ENCODE measurements around the gene DCP1B.

The DCP1B gene

GRCh38 chr12:1927051-1927680, 77.1 kb downstream of the DCP1B start:
- TF ChIP-seq CTCF (IDR thresholded peaks at IDR 0.05; ENCODE audit: low read length, missing control alignments): no peak
- H3K4me3 ChIP-seq (replicated peaks; ENCODE audit: low read depth, low read length): no peak overlapping the region
- DNase-seq (ENCODE audit: low read depth): no peak

- H3K4me3 ChIP-seq (replicated peaks; ENCODE audit: low read depth, low read length): no peak overlapping the region
- no peak for DNase-seq (ENCODE audit: low read depth)
- no peak for TF ChIP-seq CTCF (IDR thresholded peaks at IDR 0.05; ENCODE audit: low read length, missing control alignments)
Observed at GRCh38 chr12:1926251-1926657, 78.0 kb downstream of the DCP1B start.

GRCh38 chr12:1925684-1926006, 78.6 kb downstream of the DCP1B start:
- H3K4me3 ChIP-seq (replicated peaks; ENCODE audit: low read depth, low read length): no peak overlapping the region
- no peak for TF ChIP-seq CTCF (IDR thresholded peaks at IDR 0.05; ENCODE audit: low read length, missing control alignments)
- DNase-seq (ENCODE audit: low read depth): no peak

GRCh38 chr12:1924996-1925683, 79.1 kb downstream of the DCP1B start:
- DNase-seq (ENCODE audit: low read depth): no peak
- TF ChIP-seq CTCF (IDR thresholded peaks at IDR 0.05; ENCODE audit: low read length, missing control alignments): no peak
- H3K4me3 ChIP-seq (replicated peaks; ENCODE audit: low read depth, low read length): no peak overlapping the region

GRCh38 chr12:1922985-1923384, 81.3 kb downstream of the DCP1B start:
- TF ChIP-seq CTCF (IDR thresholded peaks at IDR 0.05; ENCODE audit: low read length, missing control alignments): no peak
- DNase-seq (ENCODE audit: low read depth): no peak
- no peak overlapping the region for H3K4me3 ChIP-seq (replicated peaks; ENCODE audit: low read depth, low read length)

- TF ChIP-seq CTCF (IDR thresholded peaks at IDR 0.05; ENCODE audit: low read length, missing control alignments): no peak
- DNase-seq (ENCODE audit: low read depth): no peak
- H3K4me3 ChIP-seq (replicated peaks; ENCODE audit: low read depth, low read length): no peak overlapping the region
Observed at GRCh38 chr12:1922075-1922709, 82.1 kb downstream of the DCP1B start.

Measured in fibroblast of pulmonary artery (primary cell).